GM23338 (cell line): ENCODE results near the gene FAM32A. TPM values are rescaled to one million over a fixed set of nuclear protein-coding genes. Genes with fewer than 3 reads are reported as not detected.

Experiments
- ATAC-seq: fragments of 200-7000 bp; cut with Tn5 transposase; 3 replicates; pipeline ENCODE4 v1.9.1; 2020
- DNase-seq: peaks from one replicate; pipeline ENCODE4 v3.0.0-alpha.2; 2015; ENCODE audit warnings: low spot score
- H2AFZ ChIP-seq: fragments of 200-600 bp; sonication (generic); 2 replicates; pipeline ENCODE4 v1.8.0; 2016; ENCODE audit warnings: antibody characterized with exemption, mild to moderate bottlenecking, moderate library complexity
- H3F3A ChIP-seq: fragments of 200-600 bp; sonication (generic); replicated peaks from 2 replicates; pipeline ENCODE4 v1.8.0; 2017; ENCODE audit warnings: antibody characterized with exemption, mixed run types, low read depth
- H3K27ac ChIP-seq: fragments of 200-600 bp; sonication (generic); 2 replicates; pipeline ENCODE4 v1.6.1; 2016; ENCODE audit warnings: low read depth
- H3K27me3 ChIP-seq: fragments of 200-600 bp; sonication (generic); 2 replicates; pipeline ENCODE4 v1.8.0; 2016; ENCODE audit warnings: mild to moderate bottlenecking, mixed run types, moderate library complexity; ENCODE audit not compliant: insufficient read depth
- H3K36me3 ChIP-seq: fragments of 200-600 bp; sonication (generic); 2 replicates; pipeline ENCODE4 v1.8.0; 2016; ENCODE audit warnings: mild to moderate bottlenecking; ENCODE audit not compliant: insufficient read depth
- H3K4me1 ChIP-seq: fragments of 200-600 bp; sonication (generic); 2 replicates; pipeline ENCODE4 v1.8.0; 2016; ENCODE audit warnings: mild to moderate bottlenecking, moderate library complexity; ENCODE audit not compliant: insufficient read depth
- H3K4me2 ChIP-seq: fragments of 200-600 bp; sonication (generic); 2 replicates; pipeline ENCODE4 v1.7.1; 2017; ENCODE audit warnings: mixed run types
- H3K4me3 ChIP-seq: fragments of 200-600 bp; sonication (generic); 2 replicates; pipeline ENCODE4 v1.6.1; 2016; ENCODE audit warnings: mixed run types
- H3K79me2 ChIP-seq: fragments of 200-600 bp; sonication (generic); replicated peaks from 2 replicates; pipeline ENCODE4 v1.8.0; 2017; ENCODE audit warnings: mild to moderate bottlenecking; ENCODE audit not compliant: insufficient read depth
- H3K9me2 ChIP-seq: fragments of 200-600 bp; sonication (generic); 2 replicates; pipeline ENCODE4 v1.8.0; 2017; ENCODE audit not compliant: insufficient read depth
- H4K20me1 ChIP-seq: fragments of 200-600 bp; sonication (generic); replicated peaks from 2 replicates; pipeline ENCODE4 v1.8.0; 2017; ENCODE audit warnings: mild to moderate bottlenecking; ENCODE audit not compliant: insufficient read depth
- H3K27ac Mint-ChIP-seq: 2 replicates; pipeline ENCODE4 v1.8.0; 2020; ENCODE audit warnings: inconsistent platforms, mild to moderate bottlenecking, moderate library complexity, mixed read lengths
- H3K27me3 Mint-ChIP-seq: 3 replicates; pipeline ENCODE4 v1.8.0; 2022; ENCODE audit warnings: low read depth, mild to moderate bottlenecking, moderate library complexity, mixed read lengths, inconsistent platforms; ENCODE audit not compliant: insufficient read depth, poor library complexity
- H3K36me3 Mint-ChIP-seq: 3 replicates; pipeline ENCODE4 v1.8.0; 2021; ENCODE audit warnings: low read depth, mild to moderate bottlenecking, inconsistent platforms, moderate library complexity, mixed read lengths
- H3K4me1 Mint-ChIP-seq: 3 replicates; pipeline ENCODE4 v1.8.0; 2020; ENCODE audit warnings: mild to moderate bottlenecking, inconsistent platforms, mixed read lengths
- H3K4me3 Mint-ChIP-seq: 3 replicates; pipeline ENCODE4 v1.8.0; 2021; ENCODE audit warnings: moderate library complexity, mild to moderate bottlenecking, inconsistent platforms, mixed read lengths
- H3K9me3 Mint-ChIP-seq: 3 replicates; pipeline ENCODE4 v1.8.0; 2020; ENCODE audit warnings: moderate library complexity, mild to moderate bottlenecking, inconsistent platforms, mixed read lengths
- CREB1 ChIP-seq: fragments of 250-450 bp; sonication (Bioruptor Pico); IDR thresholded peaks from 2 replicates; pipeline ENCODE4 v1.5.0; 2020; ENCODE audit warnings: low read depth, mild to moderate bottlenecking, moderate library complexity
- EZH2 ChIP-seq: fragments of 200-600 bp; sonication (generic); IDR thresholded peaks from one replicate; pipeline ENCODE4 v1.8.0; 2017; ENCODE audit warnings: antibody characterized with exemption, mild to moderate bottlenecking, low read depth; ENCODE audit not compliant: unreplicated experiment
- EZH2phosphoT487 ChIP-seq: fragments of 200-600 bp; sonication (generic); IDR thresholded peaks from one replicate; pipeline ENCODE4 v1.8.1; 2018; ENCODE audit warnings: antibody characterized with exemption; ENCODE audit not compliant: unreplicated experiment
- JUNB ChIP-seq: IDR thresholded peaks from one replicate; pipeline ENCODE4 v1.6.1; 2016; ENCODE audit warnings: antibody characterized with exemption; ENCODE audit not compliant: unreplicated experiment
- NANOG ChIP-seq: IDR thresholded peaks from 2 replicates; pipeline ENCODE4 v1.6.1; 2016; ENCODE audit warnings: antibody characterized with exemption, borderline replicate concordance
- POLR2AphosphoS5 ChIP-seq: IDR thresholded peaks from 2 replicates; pipeline ENCODE4 v1.6.1; 2016; ENCODE audit warnings: antibody characterized with exemption, low read depth
- REST ChIP-seq: IDR thresholded peaks from one replicate; pipeline ENCODE4 v1.6.1; 2018; ENCODE audit warnings: antibody characterized with exemption; ENCODE audit not compliant: unreplicated experiment
- STAT1 ChIP-seq: IDR thresholded peaks from one replicate; pipeline ENCODE4 v1.6.1; 2016; ENCODE audit warnings: antibody characterized with exemption; ENCODE audit not compliant: unreplicated experiment
- ZNF114 ChIP-seq: fragments of 250-450 bp; sonication (Bioruptor Pico); IDR thresholded peaks from 2 replicates; pipeline ENCODE4 v1.5.0; 2020; ENCODE audit warnings: mild to moderate bottlenecking, moderate library complexity
- ZNF331 ChIP-seq: fragments of 250-450 bp; sonication (Bioruptor Pico); IDR thresholded peaks from 2 replicates; pipeline ENCODE4 v1.5.0; 2020; ENCODE audit warnings: low read depth, mild to moderate bottlenecking, moderate library complexity
- polyA plus RNA-seq: library from polyadenylated mRNA; unstranded; fragments of >200 nt; fragmentation: Nextera tagmentation; extraction: Ambion mirVana; gene quantifications from 2 replicates; pipeline ENCODE4 v1.2.1, GENCODE V29; 2016
- total RNA-seq: library from RNA; depleted of rRNA; stranded (reverse); fragments of >200 nt; shearing (Covaris generic); gene quantifications from 2 replicates; pipeline ENCODE4 v1.2.3, GENCODE V29; 2014
- TF ChIP-seq, protein P1 (sequence below): IDR thresholded peaks from 2 replicates; pipeline ENCODE4 v1.6.1; 2016; ENCODE audit warnings: antibody characterized with exemption
- TF ChIP-seq, protein P2 (sequence below): fragments of 250-450 bp; sonication (Bioruptor Pico); IDR thresholded peaks from 2 replicates; pipeline ENCODE4 v1.5.0; 2020; ENCODE audit warnings: mild to moderate bottlenecking, moderate library complexity
- TF ChIP-seq, protein P3 (sequence below), 2 experiments: fragments of 200-600 bp in 1 of 2; sonication (generic) in 1 of 2; conservative IDR thresholded peaks; 2 replicates each; pipeline versions ENCODE4 v1.5.1 to v1.6.1; 2016 to 2017; ENCODE audit warnings: antibody characterized with exemption in 2 of 2, low read depth in 2 of 2, mild to moderate bottlenecking in 2 of 2, moderate library complexity in 1 of 2

Gene FAM32A
- total and polyA plus RNA-seq, 2 experiments from 2014 or later, result 58.2 to 67.3 TPM

GRCh38 chr19:16206637-16207036 lies 21.4 kb downstream of the FAM32A start:
- no peaks in the 10 kb centered on the region for H3K27me3 ChIP-seq
- Mint-ChIP-seq H3K27me3 (peaks cover 4% of the 10 kb centered on the region), H3K4me3 (no peak overlapping the region), H3K4me1 (no peaks in the 10 kb centered on the region), H3K27ac (no peak overlapping the region), H3K9me3 (no peaks in the 10 kb centered on the region), H3K36me3 (peaks cover 3% of the 10 kb centered on the region; the same call in 2 of the 3 replicates)
- H3K27ac ChIP-seq, result no peak overlapping the region
- ATAC-seq (no peak), DNase-seq (no peak)
- H3F3A ChIP-seq, result no peaks in the 10 kb centered on the region
- H2AFZ ChIP-seq, result no peak overlapping the region
- H3K36me3 ChIP-seq, result no peaks in the 10 kb centered on the region
- peaks cover 2% of the 10 kb centered on the region; the same call in 1 of the 2 replicates for H4K20me1 ChIP-seq
- TF ChIP-seq, protein P1, sequence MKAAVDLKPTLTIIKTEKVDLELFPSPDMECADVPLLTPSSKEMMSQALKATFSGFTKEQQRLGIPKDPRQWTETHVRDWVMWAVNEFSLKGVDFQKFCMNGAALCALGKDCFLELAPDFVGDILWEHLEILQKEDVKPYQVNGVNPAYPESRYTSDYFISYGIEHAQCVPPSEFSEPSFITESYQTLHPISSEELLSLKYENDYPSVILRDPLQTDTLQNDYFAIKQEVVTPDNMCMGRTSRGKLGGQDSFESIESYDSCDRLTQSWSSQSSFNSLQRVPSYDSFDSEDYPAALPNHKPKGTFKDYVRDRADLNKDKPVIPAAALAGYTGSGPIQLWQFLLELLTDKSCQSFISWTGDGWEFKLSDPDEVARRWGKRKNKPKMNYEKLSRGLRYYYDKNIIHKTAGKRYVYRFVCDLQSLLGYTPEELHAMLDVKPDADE, result no peak
- no peak for TF ChIP-seq ZNF114 (CRISPR knock-in tag)
- no peak for TF ChIP-seq JUNB
- TF ChIP-seq NANOG, result no peak
- TF ChIP-seq EZH2phosphoT487, result no peak
- TF ChIP-seq, protein P2, sequence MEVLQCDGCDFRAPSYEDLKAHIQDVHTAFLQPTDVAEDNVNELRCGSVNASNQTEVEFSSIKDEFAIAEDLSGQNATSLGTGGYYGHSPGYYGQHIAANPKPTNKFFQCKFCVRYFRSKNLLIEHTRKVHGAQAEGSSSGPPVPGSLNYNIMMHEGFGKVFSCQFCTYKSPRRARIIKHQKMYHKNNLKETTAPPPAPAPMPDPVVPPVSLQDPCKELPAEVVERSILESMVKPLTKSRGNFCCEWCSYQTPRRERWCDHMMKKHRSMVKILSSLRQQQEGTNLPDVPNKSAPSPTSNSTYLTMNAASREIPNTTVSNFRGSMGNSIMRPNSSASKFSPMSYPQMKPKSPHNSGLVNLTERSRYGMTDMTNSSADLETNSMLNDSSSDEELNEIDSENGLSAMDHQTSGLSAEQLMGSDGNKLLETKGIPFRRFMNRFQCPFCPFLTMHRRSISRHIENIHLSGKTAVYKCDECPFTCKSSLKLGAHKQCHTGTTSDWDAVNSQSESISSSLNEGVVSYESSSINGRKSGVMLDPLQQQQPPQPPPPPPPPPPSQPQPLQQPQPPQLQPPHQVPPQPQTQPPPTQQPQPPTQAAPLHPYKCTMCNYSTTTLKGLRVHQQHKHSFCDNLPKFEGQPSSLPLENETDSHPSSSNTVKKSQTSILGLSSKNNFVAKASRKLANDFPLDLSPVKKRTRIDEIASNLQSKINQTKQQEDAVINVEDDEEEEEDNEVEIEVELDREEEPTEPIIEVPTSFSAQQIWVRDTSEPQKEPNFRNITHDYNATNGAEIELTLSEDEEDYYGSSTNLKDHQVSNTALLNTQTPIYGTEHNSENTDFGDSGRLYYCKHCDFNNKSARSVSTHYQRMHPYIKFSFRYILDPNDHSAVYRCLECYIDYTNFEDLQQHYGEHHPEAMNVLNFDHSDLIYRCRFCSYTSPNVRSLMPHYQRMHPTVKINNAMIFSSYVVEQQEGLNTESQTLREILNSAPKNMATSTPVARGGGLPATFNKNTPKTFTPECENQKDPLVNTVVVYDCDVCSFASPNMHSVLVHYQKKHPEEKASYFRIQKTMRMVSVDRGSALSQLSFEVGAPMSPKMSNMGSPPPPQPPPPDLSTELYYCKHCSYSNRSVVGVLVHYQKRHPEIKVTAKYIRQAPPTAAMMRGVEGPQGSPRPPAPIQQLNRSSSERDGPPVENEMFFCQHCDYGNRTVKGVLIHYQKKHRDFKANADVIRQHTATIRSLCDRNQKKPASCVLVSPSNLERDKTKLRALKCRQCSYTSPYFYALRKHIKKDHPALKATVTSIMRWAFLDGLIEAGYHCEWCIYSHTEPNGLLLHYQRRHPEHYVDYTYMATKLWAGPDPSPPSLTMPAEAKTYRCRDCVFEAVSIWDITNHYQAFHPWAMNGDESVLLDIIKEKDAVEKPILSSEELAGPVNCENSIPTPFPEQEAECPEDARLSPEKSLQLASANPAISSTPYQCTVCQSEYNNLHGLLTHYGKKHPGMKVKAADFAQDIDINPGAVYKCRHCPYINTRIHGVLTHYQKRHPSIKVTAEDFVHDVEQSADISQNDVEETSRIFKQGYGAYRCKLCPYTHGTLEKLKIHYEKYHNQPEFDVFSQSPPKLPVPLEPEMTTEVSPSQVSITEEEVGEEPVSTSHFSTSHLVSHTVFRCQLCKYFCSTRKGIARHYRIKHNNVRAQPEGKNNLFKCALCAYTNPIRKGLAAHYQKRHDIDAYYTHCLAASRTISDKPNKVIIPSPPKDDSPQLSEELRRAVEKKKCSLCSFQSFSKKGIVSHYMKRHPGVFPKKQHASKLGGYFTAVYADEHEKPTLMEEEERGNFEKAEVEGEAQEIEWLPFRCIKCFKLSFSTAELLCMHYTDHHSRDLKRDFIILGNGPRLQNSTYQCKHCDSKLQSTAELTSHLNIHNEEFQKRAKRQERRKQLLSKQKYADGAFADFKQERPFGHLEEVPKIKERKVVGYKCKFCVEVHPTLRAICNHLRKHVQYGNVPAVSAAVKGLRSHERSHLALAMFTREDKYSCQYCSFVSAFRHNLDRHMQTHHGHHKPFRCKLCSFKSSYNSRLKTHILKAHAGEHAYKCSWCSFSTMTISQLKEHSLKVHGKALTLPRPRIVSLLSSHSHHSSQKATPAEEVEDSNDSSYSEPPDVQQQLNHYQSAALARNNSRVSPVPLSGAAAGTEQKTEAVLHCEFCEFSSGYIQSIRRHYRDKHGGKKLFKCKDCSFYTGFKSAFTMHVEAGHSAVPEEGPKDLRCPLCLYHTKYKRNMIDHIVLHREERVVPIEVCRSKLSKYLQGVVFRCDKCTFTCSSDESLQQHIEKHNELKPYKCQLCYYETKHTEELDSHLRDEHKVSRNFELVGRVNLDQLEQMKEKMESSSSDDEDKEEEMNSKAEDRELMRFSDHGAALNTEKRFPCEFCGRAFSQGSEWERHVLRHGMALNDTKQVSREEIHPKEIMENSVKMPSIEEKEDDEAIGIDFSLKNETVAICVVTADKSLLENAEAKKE (CRISPR knock-in tag), result no peak
- no peak for TF ChIP-seq EZH2
- no peak for TF ChIP-seq STAT1
- TF ChIP-seq CREB1 (CRISPR knock-in tag), result no peak
- TF ChIP-seq, protein P3, sequence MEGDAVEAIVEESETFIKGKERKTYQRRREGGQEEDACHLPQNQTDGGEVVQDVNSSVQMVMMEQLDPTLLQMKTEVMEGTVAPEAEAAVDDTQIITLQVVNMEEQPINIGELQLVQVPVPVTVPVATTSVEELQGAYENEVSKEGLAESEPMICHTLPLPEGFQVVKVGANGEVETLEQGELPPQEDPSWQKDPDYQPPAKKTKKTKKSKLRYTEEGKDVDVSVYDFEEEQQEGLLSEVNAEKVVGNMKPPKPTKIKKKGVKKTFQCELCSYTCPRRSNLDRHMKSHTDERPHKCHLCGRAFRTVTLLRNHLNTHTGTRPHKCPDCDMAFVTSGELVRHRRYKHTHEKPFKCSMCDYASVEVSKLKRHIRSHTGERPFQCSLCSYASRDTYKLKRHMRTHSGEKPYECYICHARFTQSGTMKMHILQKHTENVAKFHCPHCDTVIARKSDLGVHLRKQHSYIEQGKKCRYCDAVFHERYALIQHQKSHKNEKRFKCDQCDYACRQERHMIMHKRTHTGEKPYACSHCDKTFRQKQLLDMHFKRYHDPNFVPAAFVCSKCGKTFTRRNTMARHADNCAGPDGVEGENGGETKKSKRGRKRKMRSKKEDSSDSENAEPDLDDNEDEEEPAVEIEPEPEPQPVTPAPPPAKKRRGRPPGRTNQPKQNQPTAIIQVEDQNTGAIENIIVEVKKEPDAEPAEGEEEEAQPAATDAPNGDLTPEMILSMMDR (conservative IDR thresholded peaks at IDR 0.05; ENCODE audit: low read depth in 2 of 2), result no peak
- TF ChIP-seq REST, result no peak
- TF ChIP-seq ZNF331, result no peak
- no peak for TF ChIP-seq POLR2AphosphoS5
- H3K79me2 ChIP-seq, result no peaks in the 10 kb centered on the region
- no peaks in the 10 kb centered on the region for H3K4me1 ChIP-seq
- no peaks in the 10 kb centered on the region for H3K9me2 ChIP-seq
- H3K4me3 ChIP-seq, result no peak overlapping the region
- no peak overlapping the region for H3K4me2 ChIP-seq
